K562 (cell line): ENCODE measurements around the gene TRMT2A. TPM values are rescaled to one million over a fixed set of nuclear protein-coding genes. Genes with fewer than 3 reads are reported as not detected.

Experiments used
- COPS2 ChIP-seq: fragments of 450-650 bp; conservative IDR thresholded peaks from 2 replicates; pipeline ENCODE4 v1.6.1; 2016; ENCODE audit warnings: mild to moderate bottlenecking, moderate library complexity
- CREM ChIP-seq: IDR thresholded peaks from 2 replicates; pipeline ENCODE4 v1.6.1; 2014; ENCODE audit warnings: antibody characterized with exemption, low read depth
- FOS ChIP-seq: IDR thresholded peaks from 3 replicates; pipeline ENCODE4 v1.6.1; 2011; ENCODE audit not compliant: insufficient read length; ENCODE audit errors: extremely low read depth
- FOXA1 ChIP-seq: fragments of 450-650 bp; IDR thresholded peaks from 2 replicates; pipeline ENCODE4 v1.6.1; 2016; ENCODE audit warnings: mild to moderate bottlenecking, borderline replicate concordance
- GTF2A2 ChIP-seq: IDR thresholded peaks from 2 replicates; pipeline ENCODE4 v1.6.1; 2016; ENCODE audit warnings: mild to moderate bottlenecking, missing genetic modification characterization, missing compliant biosample characterization
- ILK ChIP-seq: fragments of 450-650 bp; IDR thresholded peaks from 2 replicates; pipeline ENCODE4 v1.6.1; 2016; ENCODE audit warnings: missing genetic modification characterization, low read depth, mild to moderate bottlenecking, missing compliant biosample characterization, moderate library complexity, borderline replicate concordance
- KLF10 ChIP-seq: fragments of 250-450 bp; sonication (Bioruptor Pico); IDR thresholded peaks from 2 replicates; pipeline ENCODE4 v1.6.1; 2021; ENCODE audit warnings: matching md5 sums
- MED1 ChIP-seq: sonication (generic); formaldehyde crosslinking; IDR thresholded peaks from 2 replicates; pipeline ENCODE4 v1.8.1; 2023; ENCODE audit warnings: missing genetic modification reagents, borderline replicate concordance
- MXI1 ChIP-seq: IDR thresholded peaks from 2 replicates; pipeline ENCODE4 v1.6.1; 2011; ENCODE audit warnings: low read depth, mild to moderate bottlenecking, improper control_type of control experiment, low read length
- NFATC3 ChIP-seq: fragments of 450-650 bp; IDR thresholded peaks from 2 replicates; pipeline ENCODE4 v1.6.1; 2017; ENCODE audit warnings: mild to moderate bottlenecking
- NR3C1 ChIP-seq: sonication (generic); formaldehyde crosslinking; IDR thresholded peaks from 2 replicates; pipeline ENCODE4 v1.8.1; 2022; ENCODE audit warnings: missing genetic modification reagents
- RFX7 ChIP-seq: fragments of 250-450 bp; sonication (Bioruptor Pico); IDR thresholded peaks from 2 replicates; pipeline ENCODE4 v1.5.1; 2021; ENCODE audit warnings: mild to moderate bottlenecking
- SMAD2 ChIP-seq: fragments of 150-350 bp; IDR thresholded peaks from 2 replicates; pipeline ENCODE4 v1.6.1; 2014; ENCODE audit warnings: low read depth, mild to moderate bottlenecking, low read length
- U2AF2 ChIP-seq: fragments of 200-400 bp; formaldehyde crosslinking; optimal IDR thresholded peaks from 2 replicates; pipeline ENCODE3; 2017; ENCODE audit warnings: low read depth, mild to moderate bottlenecking, low read length
- ZNF121 ChIP-seq: sonication (generic); formaldehyde crosslinking; conservative IDR thresholded peaks from 2 replicates; pipeline ENCODE4 v1.8.0; 2022; ENCODE audit warnings: missing genetic modification reagents
- ZNF23 ChIP-seq: fragments of 250-450 bp; sonication (Bioruptor Pico); IDR thresholded peaks from 2 replicates; pipeline ENCODE4 v1.4.0; 2020; ENCODE audit warnings: mild to moderate bottlenecking
- ZNF253 ChIP-seq: fragments of 250-450 bp; sonication (Bioruptor Pico); conservative IDR thresholded peaks from 2 replicates; pipeline ENCODE4 v1.6.1; 2021; ENCODE audit warnings: mild to moderate bottlenecking
- ZNF347 ChIP-seq: fragments of 450-650 bp; formaldehyde crosslinking; IDR thresholded peaks from 2 replicates; pipeline ENCODE4 v1.4.0; 2020; ENCODE audit warnings: low read depth, mild to moderate bottlenecking, moderate library complexity
- polyA plus RNA-seq, 8 experiments: library from polyadenylated mRNA; depleted of rRNA in 4 of 8; stranded (reverse) in 5 of 8; unstranded in 3 of 8; fragments of >200 nt; fragmentation: Nextera tagmentation in 2 of 8; fragmentation: Illumina TruSeq in 1 of 8; extraction: Ambion mirVana in 2 of 8; extraction: Trizol in 1 of 8; gene quantifications; 2 replicates each; pipeline versions ENCODE4 v1.2.1 to v1.2.3, GENCODE V29; 2011 to 2014; ENCODE audit warnings: inconsistent platforms in 1 of 8, missing spikeins in 1 of 8
- total RNA-seq, 7 experiments: library from RNA; depleted of rRNA in 6 of 7; stranded (reverse); fragments of >200 nt in 6 of 7; fragmentation: Illumina TruSeq in 2 of 7; extraction: Trizol in 2 of 7; gene quantifications; 2 replicates each; pipeline versions ENCODE4 v1.2.1 to v1.2.3, GENCODE V29; 2011 to 2021; ENCODE audit warnings: low replicate concordance in 1 of 7
- TF ChIP-seq, protein P1 (sequence below): sonication (generic); formaldehyde crosslinking; IDR thresholded peaks from 2 replicates; pipeline ENCODE4 v1.8.0; 2023; ENCODE audit warnings: mild to moderate bottlenecking, missing genetic modification reagents
- TF ChIP-seq, protein P2 (sequence below): fragments of 250-450 bp; sonication (Bioruptor Pico); IDR thresholded peaks from 2 replicates; pipeline ENCODE4 v1.4.0; 2020
- TF ChIP-seq, protein P3 (sequence below): sonication (generic); formaldehyde crosslinking; IDR thresholded peaks from 2 replicates; pipeline ENCODE4 v1.9.0; 2022; ENCODE audit warnings: mild to moderate bottlenecking, missing genetic modification reagents
- TF ChIP-seq, protein P4 (sequence below): fragments of 450-650 bp; formaldehyde crosslinking; IDR thresholded peaks from 2 replicates; pipeline ENCODE4 v1.4.0; 2020; ENCODE audit warnings: mild to moderate bottlenecking, moderate library complexity
- TF ChIP-seq, protein P5 (sequence below): sonication (generic); formaldehyde crosslinking; IDR thresholded peaks from 2 replicates; pipeline ENCODE4 v1.8.0; 2022; ENCODE audit warnings: mild to moderate bottlenecking, missing genetic modification reagents
- TF ChIP-seq, protein P6 (sequence below): fragments of 250-450 bp; sonication (Bioruptor Pico); IDR thresholded peaks from 2 replicates; pipeline ENCODE4 v1.4.0; 2020; ENCODE audit warnings: borderline replicate concordance

Gene TRMT2A
- total and polyA plus RNA-seq, 9 of the 15 experiments (the other 6 are each of a cell fraction or from before 2014, with no cell fraction given) = 1.6 to 265 (median 140) TPM

DNA sequence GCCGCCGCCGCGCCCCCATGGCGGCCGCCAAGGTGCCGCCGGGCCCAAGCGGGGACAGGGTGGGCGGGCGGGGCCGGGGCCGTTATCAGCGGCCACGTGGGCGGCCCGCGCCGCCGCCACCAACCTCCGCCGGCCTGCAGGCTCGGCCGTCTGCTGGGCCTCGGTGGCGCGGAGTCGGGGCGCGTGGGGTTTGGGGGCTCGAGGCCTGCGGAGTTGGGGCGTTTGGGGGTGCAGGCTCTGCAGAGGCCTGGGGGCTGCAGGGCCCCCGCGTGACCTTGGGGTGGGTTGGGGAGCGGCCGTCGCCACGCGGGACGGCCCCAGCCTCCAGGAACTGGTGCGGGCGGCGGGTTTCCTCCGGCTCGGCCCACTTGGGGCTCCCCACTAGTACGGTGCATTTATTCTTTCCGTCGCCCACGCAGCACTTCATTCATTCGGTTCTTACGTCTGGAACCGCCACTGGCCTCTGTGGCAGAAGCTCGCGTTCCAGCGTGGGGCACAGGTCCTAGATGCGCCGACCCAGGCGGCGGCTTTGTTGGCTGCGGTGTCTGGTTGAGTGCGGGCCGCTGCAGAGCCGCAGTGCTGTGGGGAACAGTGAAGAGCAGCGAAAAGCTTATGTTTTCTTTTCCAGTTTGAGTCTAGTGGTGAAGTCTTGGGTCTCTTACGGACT, 740 bp upstream of the TRMT2A start (continued):
- TF ChIP-seq, protein P1, sequence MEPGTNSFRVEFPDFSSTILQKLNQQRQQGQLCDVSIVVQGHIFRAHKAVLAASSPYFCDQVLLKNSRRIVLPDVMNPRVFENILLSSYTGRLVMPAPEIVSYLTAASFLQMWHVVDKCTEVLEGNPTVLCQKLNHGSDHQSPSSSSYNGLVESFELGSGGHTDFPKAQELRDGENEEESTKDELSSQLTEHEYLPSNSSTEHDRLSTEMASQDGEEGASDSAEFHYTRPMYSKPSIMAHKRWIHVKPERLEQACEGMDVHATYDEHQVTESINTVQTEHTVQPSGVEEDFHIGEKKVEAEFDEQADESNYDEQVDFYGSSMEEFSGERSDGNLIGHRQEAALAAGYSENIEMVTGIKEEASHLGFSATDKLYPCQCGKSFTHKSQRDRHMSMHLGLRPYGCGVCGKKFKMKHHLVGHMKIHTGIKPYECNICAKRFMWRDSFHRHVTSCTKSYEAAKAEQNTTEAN (CRISPR knock-in tag) = no peak
- no peak for TF ChIP-seq NR3C1 (CRISPR knock-in tag)
- TF ChIP-seq, protein P2, sequence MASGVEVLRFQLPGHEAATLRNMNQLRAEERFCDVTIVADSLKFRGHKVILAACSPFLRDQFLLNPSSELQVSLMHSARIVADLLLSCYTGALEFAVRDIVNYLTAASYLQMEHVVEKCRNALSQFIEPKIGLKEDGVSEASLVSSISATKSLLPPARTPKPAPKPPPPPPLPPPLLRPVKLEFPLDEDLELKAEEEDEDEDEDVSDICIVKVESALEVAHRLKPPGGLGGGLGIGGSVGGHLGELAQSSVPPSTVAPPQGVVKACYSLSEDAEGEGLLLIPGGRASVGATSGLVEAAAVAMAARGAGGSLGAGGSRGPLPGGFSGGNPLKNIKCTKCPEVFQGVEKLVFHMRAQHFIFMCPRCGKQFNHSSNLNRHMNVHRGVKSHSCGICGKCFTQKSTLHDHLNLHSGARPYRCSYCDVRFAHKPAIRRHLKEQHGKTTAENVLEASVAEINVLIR (CRISPR knock-in tag) = no peak
- no peak for TF ChIP-seq NFATC3
- TF ChIP-seq MED1 = no peak
- TF ChIP-seq FOXA1 = no peak
- TF ChIP-seq GTF2A2 (tag) = peak; percentile 85
- no peak for TF ChIP-seq ILK (tag)
- TF ChIP-seq, protein P3, sequence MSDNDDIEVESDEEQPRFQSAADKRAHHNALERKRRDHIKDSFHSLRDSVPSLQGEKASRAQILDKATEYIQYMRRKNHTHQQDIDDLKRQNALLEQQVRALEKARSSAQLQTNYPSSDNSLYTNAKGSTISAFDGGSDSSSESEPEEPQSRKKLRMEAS (CRISPR knock-in tag) = no peak
- TF ChIP-seq, protein P4, sequence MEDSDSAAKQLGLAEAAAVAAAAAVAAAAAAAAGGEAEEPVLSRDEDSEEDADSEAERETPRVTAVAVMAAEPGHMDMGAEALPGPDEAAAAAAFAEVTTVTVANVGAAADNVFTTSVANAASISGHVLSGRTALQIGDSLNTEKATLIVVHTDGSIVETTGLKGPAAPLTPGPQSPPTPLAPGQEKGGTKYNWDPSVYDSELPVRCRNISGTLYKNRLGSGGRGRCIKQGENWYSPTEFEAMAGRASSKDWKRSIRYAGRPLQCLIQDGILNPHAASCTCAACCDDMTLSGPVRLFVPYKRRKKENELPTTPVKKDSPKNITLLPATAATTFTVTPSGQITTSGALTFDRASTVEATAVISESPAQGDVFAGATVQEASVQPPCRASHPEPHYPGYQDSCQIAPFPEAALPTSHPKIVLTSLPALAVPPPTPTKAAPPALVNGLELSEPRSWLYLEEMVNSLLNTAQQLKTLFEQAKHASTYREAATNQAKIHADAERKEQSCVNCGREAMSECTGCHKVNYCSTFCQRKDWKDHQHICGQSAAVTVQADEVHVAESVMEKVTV (CRISPR knock-in tag) = no peak
- no peak for TF ChIP-seq ZNF121
- no peak for TF ChIP-seq ZNF347
- no peak for TF ChIP-seq RFX7 (CRISPR knock-in tag)
- no peak for TF ChIP-seq CREM
- TF ChIP-seq, protein P5, sequence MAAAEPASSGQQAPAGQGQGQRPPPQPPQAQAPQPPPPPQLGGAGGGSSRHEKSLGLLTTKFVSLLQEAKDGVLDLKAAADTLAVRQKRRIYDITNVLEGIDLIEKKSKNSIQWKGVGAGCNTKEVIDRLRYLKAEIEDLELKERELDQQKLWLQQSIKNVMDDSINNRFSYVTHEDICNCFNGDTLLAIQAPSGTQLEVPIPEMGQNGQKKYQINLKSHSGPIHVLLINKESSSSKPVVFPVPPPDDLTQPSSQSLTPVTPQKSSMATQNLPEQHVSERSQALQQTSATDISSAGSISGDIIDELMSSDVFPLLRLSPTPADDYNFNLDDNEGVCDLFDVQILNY (CRISPR knock-in tag) = no peak
- no peak for TF ChIP-seq FOS
- TF ChIP-seq COPS2 = no peak
- no peak for TF ChIP-seq ZNF253 (CRISPR knock-in tag)
- TF ChIP-seq, protein P6, sequence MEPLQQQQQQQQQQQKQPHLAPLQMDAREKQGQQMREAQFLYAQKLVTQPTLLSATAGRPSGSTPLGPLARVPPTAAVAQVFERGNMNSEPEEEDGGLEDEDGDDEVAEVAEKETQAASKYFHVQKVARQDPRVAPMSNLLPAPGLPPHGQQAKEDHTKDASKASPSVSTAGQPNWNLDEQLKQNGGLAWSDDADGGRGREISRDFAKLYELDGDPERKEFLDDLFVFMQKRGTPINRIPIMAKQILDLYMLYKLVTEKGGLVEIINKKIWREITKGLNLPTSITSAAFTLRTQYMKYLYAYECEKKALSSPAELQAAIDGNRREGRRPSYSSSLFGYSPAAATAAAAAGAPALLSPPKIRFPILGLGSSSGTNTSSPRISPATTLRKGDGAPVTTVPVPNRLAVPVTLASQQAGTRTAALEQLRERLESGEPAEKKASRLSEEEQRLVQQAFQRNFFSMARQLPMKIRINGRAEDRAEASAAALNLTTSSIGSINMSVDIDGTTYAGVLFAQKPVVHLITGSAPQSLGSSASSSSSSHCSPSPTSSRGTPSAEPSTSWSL (CRISPR knock-in tag) = 0 out of 2 replicates have a peak, but pooled peaks have one; percentile 41
- no peak for TF ChIP-seq ZNF23 (CRISPR knock-in tag)
- no peak for TF ChIP-seq SMAD2
- peak; percentile 52 for TF ChIP-seq MXI1
- no peak for TF ChIP-seq KLF10 (CRISPR knock-in tag)
- no peak for TF ChIP-seq U2AF2
